ENCODE results near the gene OR2L5. TPM values are rescaled to one million over a fixed set of nuclear protein-coding genes. Genes with fewer than 3 reads are reported as not detected.

OR2L5 gene, protein sequence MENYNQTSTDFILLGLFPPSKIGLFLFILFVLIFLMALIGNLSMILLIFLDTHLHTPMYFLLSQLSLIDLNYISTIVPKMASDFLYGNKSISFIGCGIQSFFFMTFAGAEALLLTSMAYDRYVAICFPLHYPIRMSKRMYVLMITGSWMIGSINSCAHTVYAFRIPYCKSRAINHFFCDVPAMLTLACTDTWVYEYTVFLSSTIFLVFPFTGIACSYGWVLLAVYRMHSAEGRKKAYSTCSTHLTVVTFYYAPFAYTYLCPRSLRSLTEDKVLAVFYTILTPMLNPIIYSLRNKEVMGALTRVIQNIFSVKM
- not detected for total RNA-seq (2021; ENCODE audit: unreplicated experiment)
- not detected in 2 replicates for polyA plus RNA-seq (2012)
- not detected for Bru-seq, nascent RNA
- not detected for BruChase-seq, experiment 1, labeled RNA remaining after a 6-hour chase
- BruChase-seq, experiment 2, labeled RNA remaining after a 2-hour chase = not detected
- long read RNA-seq = 0 reads

DNA sequence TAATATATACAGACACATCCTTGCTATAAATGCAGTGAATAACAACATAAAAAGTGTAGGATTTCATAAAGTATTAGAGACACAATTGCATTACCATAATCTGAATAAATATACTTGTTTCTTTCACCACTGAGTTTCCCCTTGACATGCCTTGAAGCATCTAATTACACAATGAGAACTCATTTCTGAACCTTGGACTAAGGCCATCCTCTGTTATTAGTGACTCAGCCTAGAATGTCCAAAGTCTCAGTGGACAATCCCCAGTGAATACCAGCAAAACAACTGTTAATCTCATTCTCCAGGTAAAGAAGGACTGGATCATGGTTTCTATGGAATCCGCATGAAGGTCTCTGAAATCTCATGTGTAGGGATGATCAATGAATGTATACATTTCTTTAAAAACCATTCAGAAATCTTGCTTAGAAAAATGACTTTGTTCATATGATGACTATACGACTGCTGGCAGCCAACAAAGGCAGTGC is at the start of gene OR2L5:
OR2L5 (plus strand) TSS at position 432 of the 482 bp plus-strand sequence. CDS start 8,288 bp downstream, outside the sequence.
- RAD21 ChIA-PET (ENCODE audit: low non-redundant PET in 1 of 2, low total read pairs in 2 of 2, uncharacterized antibody in 2 of 2, unreplicated experiment in 2 of 2) = no interaction called here
- Histone ChIP-seq H2AFZ (ENCODE audit: low read depth, low read length, poor library complexity, severe bottlenecking) (no peak within 1 kb of the TSS), H3K4me3 (replicated peaks in 1 of 2; ENCODE audit: low read depth in 1 of 2, low read length in 2 of 2) (no peak within 1 kb of the TSS), H3K4me2 (ENCODE audit: low read length) (no peak within 1 kb of the TSS), H3K9ac (ENCODE audit: low read length) (no peak within 1 kb of the TSS), H3K4me1 (ENCODE audit: control insufficient read depth in 1 of 2, insufficient read depth in 2 of 2, low read length in 2 of 2) (no peaks in the 10 kb centered on the region), H3K36me3 (ENCODE audit: control insufficient read depth in 1 of 2, insufficient read depth in 2 of 2, low read length in 2 of 2) (no peaks in the 10 kb centered on the region), H3K27ac (ENCODE audit: low read depth, low read length) (no peak within 1 kb of the TSS), H4K20me1 (ENCODE audit: insufficient read depth) (no peaks in the 10 kb centered on the region), H3K9me3 (ENCODE audit: control insufficient read depth in 1 of 2, insufficient read depth in 1 of 2, low read depth in 1 of 2, low read length in 2 of 2) (peaks cover 4% of the 10 kb centered on the region in 2 experiments; a peak in 2 of 4 replicates), H3K27me3 (ENCODE audit: insufficient read depth, low read length) (no peaks in the 10 kb centered on the region), H3K9me2 (ENCODE audit: insufficient read depth) (no peaks in the 10 kb centered on the region), H3K79me2 (ENCODE audit: insufficient read depth, low read length) (no peaks in the 10 kb centered on the region)
- CTCF ChIA-PET = no interaction called here
- TF ChIP-seq MAX (IDR thresholded peaks at IDR 0.05) = no peak
- POLR2A ChIA-PET = no interaction called here
- DNase-seq (ENCODE audit: low read depth, low spot score) (no peak), ATAC-seq (no peak)
- BruUV-seq (replicated peaks) = no TSS peak
- intact Hi-C loops (cut with micrococcal nuclease) = no loop called here

DNA sequence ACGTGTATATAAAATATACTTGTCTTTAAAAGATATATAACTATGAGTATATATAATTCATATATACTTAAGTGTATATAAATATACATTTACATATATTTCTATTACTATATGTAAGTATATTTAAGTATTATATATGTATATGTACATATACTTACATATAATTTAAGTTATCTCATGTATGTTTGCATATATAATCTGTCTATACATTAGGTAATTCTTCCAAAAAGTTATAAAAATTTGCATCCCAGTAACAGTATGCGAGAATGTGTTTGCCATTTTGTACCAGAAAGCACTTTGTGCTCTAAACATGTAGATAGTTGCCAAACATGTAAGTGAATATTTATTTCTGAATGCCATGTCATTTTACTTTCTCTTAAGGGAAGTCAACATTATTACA is 48.5 kb upstream of the OR2L5 start, which contains the start of gene OR2AK2:
OR2AK2 (plus strand) TSS at position 301 of the 400 bp plus-strand sequence. CDS start 144 bp downstream, outside the sequence.
- ChIA-PET POLR2A (no interaction called here), RAD21 (ENCODE audit: low non-redundant PET in 1 of 2, low total read pairs in 2 of 2, uncharacterized antibody in 2 of 2, unreplicated experiment in 2 of 2) (no interaction called here), CTCF (no interaction called here)
- Histone ChIP-seq H3K36me3 (ENCODE audit: control insufficient read depth in 1 of 2, insufficient read depth in 2 of 2, low read length in 2 of 2) (no peaks in the 10 kb centered on the region), H2AFZ (ENCODE audit: low read depth, low read length, poor library complexity, severe bottlenecking) (no peak within 1 kb of the TSS), H3K4me1 (ENCODE audit: control insufficient read depth in 1 of 2, insufficient read depth in 2 of 2, low read length in 2 of 2) (no peaks in the 10 kb centered on the region), H3K4me2 (ENCODE audit: low read length) (no peak within 1 kb of the TSS), H3K79me2 (ENCODE audit: insufficient read depth, low read length) (no peaks in the 10 kb centered on the region), H3K9ac (ENCODE audit: low read length) (no peak within 1 kb of the TSS), H3K9me2 (ENCODE audit: insufficient read depth) (no peaks in the 10 kb centered on the region), H3K9me3 (ENCODE audit: control insufficient read depth in 1 of 2, insufficient read depth in 1 of 2, low read depth in 1 of 2, low read length in 2 of 2) (peaks cover 3 to 20% of the 10 kb centered on the region in 2 experiments; a peak in 2 of 4 replicates), H3K27me3 (ENCODE audit: insufficient read depth, low read length) (no peaks in the 10 kb centered on the region), H4K20me1 (ENCODE audit: insufficient read depth) (no peaks in the 10 kb centered on the region), H3K4me3 (replicated peaks in 1 of 2; ENCODE audit: low read depth in 1 of 2, low read length in 2 of 2) (no peak within 1 kb of the TSS), H3K27ac (ENCODE audit: low read depth, low read length) (no peak within 1 kb of the TSS)
- intact Hi-C loops (cut with micrococcal nuclease) = no loop called here
- DNase-seq (ENCODE audit: low read depth, low spot score) = no peak
- ATAC-seq = no peak
- TF ChIP-seq YY1 (IDR thresholded peaks at IDR 0.05; ENCODE audit: extremely low read depth, insufficient replicate concordance, low read depth, low read length) (no peak), JUND (IDR thresholded peaks at IDR 0.05) (no peak), ELF1 (IDR thresholded peaks at IDR 0.05; ENCODE audit: borderline replicate concordance, low read depth) (no peak), SP1 (IDR thresholded peaks at IDR 0.05; ENCODE audit: low read depth) (no peak)
- no TSS peak for BruUV-seq (replicated peaks)
